Endothelial cell of umbilical vein (primary cell): Measurements from ENCODE around the gene SCIMP. TPM values are rescaled to one million over a fixed set of nuclear protein-coding genes. Genes with fewer than 3 reads are reported as not detected.

Experiments
- BruUV-seq: library from RNA; stranded (reverse); fragments of 400-500 nt; replicated peaks from 2 replicates; lab custom pipeline; 2021; lab: Mats Ljungman, UMichigan
- CTCF ChIA-PET: fragments of 300-600, 350-600 bp; sonication (Branson Sonifier 250); formaldehyde crosslinking; loops from one replicate; lab custom pipeline; 2021; ENCODE audit warnings: antibody characterized with exemption, inconsistent platforms; lab: Charles Lee
- POLR2A ChIA-PET: fragments of 300-600, 350-600 bp; sonication (Branson Sonifier 250); formaldehyde crosslinking; loops from one replicate; lab custom pipeline; 2021; ENCODE audit warnings: antibody characterized with exemption, inconsistent platforms; lab: Charles Lee
- DNase-seq: peaks from one replicate; pipeline ENCODE4 v3.0.0-alpha.2; 2011; ENCODE audit warnings: low read depth, low spot score
- FAIRE-seq: peaks from 2 replicates; lab custom pipeline; 2011; peaks lifted over from hg19 to GRCh38; lab: Jason Lieb, UNC
- H2AFZ ChIP-seq: 2 replicates; pipeline ENCODE4 v1.6.0; 2012; ENCODE audit warnings: low read depth, low read length, control low read depth, inconsistent platforms
- H3K27ac ChIP-seq: 2 replicates; pipeline ENCODE4 v1.5.1; 2011; ENCODE audit warnings: low read depth, mild to moderate bottlenecking, control low read depth, low read length, moderate library complexity; ENCODE audit not compliant: insufficient read depth
- H3K27me3 ChIP-seq, 2 experiments: 2 replicates each; pipeline versions ENCODE4 v1.6.0 to v1.6.1; 2011; ENCODE audit warnings: low read length in 2 of 2, mixed read lengths in 1 of 2; ENCODE audit not compliant: control insufficient read depth in 2 of 2, insufficient read depth in 2 of 2
- H3K36me3 ChIP-seq, 2 experiments: 2 replicates in 1 of 2; 3 replicates in 1 of 2; pipeline ENCODE4 v1.5.1; 2011; ENCODE audit warnings: low read length in 2 of 2, mild to moderate bottlenecking in 1 of 2, moderate library complexity in 1 of 2; ENCODE audit not compliant: control insufficient read depth in 2 of 2, insufficient read depth in 2 of 2; ENCODE audit errors: extremely low read depth in 1 of 2
- H3K4me1 ChIP-seq: 3 replicates; pipeline ENCODE4 v1.5.1; 2011; ENCODE audit warnings: mild to moderate bottlenecking, low read length; ENCODE audit not compliant: control insufficient read depth, insufficient read depth; ENCODE audit errors: extremely low read depth
- H3K4me2 ChIP-seq: 2 replicates; pipeline ENCODE4 v1.6.1; 2011; ENCODE audit warnings: low read length, control low read depth, mixed read lengths; ENCODE audit not compliant: insufficient read depth
- H3K4me3 ChIP-seq, 3 experiments: fragments of 200-600 bp in 1 of 3; sonication (generic), shearing (Covaris generic) in 1 of 3; replicated peaks in 1 of 3; 2 replicates each; pipeline ENCODE4 v1.5.1; 2011 to 2016; ENCODE audit warnings: control low read depth in 3 of 3, low read length in 3 of 3, mild to moderate bottlenecking in 2 of 3, inconsistent platforms in 1 of 3, low read depth in 1 of 3, moderate library complexity in 1 of 3; ENCODE audit not compliant: insufficient read depth in 1 of 3
- H3K79me2 ChIP-seq: 2 replicates; pipeline ENCODE4 v1.6.0; 2012; ENCODE audit warnings: low read length, inconsistent platforms; ENCODE audit not compliant: control insufficient read depth, insufficient read depth
- H3K9ac ChIP-seq: replicated peaks from 2 replicates; pipeline ENCODE3; 2011; ENCODE audit warnings: low read length, control low read depth; ENCODE audit not compliant: insufficient read depth; ENCODE audit errors: extremely low read depth
- H3K9me1 ChIP-seq: replicated peaks from 3 replicates; pipeline ENCODE4 v1.6.0; 2011; ENCODE audit warnings: mild to moderate bottlenecking, low read length; ENCODE audit not compliant: control insufficient read depth, insufficient read depth; ENCODE audit errors: extremely low read depth
- H3K9me3 ChIP-seq: replicated peaks from 2 replicates; pipeline ENCODE4 v1.5.1; 2012; ENCODE audit warnings: low read length, inconsistent platforms; ENCODE audit not compliant: control insufficient read depth, insufficient read depth
- H4K20me1 ChIP-seq: replicated peaks from 2 replicates; pipeline ENCODE3; 2011; ENCODE audit warnings: mild to moderate bottlenecking, low read length; ENCODE audit not compliant: control insufficient read depth, insufficient read depth; ENCODE audit errors: extremely low read depth
- CTCF ChIP-seq, 2 donors: IDR thresholded peaks; 1 replicate in 1 of 2; 2 replicates in 1 of 2; pipeline ENCODE4 v1.5.1; 2011; ENCODE audit warnings: low read length in 2 of 2, mild to moderate bottlenecking in 2 of 2, moderate library complexity in 2 of 2, control low read depth in 1 of 2, inconsistent platforms in 1 of 2, low read depth in 1 of 2; ENCODE audit not compliant: insufficient read depth in 1 of 2; ENCODE audit errors: extremely low read depth in 1 of 2
- EZH2 ChIP-seq: IDR thresholded peaks from 2 replicates; pipeline ENCODE4 v1.6.1; 2012; ENCODE audit warnings: borderline replicate concordance, low read depth, mild to moderate bottlenecking, moderate library complexity, low read length, inconsistent platforms; ENCODE audit not compliant: severe bottlenecking
- FOS ChIP-seq: IDR thresholded peaks from 2 replicates; pipeline ENCODE4 v1.6.1; 2011; ENCODE audit warnings: mild to moderate bottlenecking, low read length, moderate library complexity, borderline replicate concordance; ENCODE audit not compliant: insufficient read depth
- GATA2 ChIP-seq: IDR thresholded peaks from 2 replicates; pipeline ENCODE4 v1.7.0; 2011; ENCODE audit warnings: low read depth, mild to moderate bottlenecking, moderate library complexity, mixed read lengths, low read length; ENCODE audit not compliant: insufficient read length, insufficient read depth
- JUN ChIP-seq: IDR thresholded peaks from 2 replicates; pipeline ENCODE4 v1.6.1; 2011; ENCODE audit warnings: borderline replicate concordance, low read depth; ENCODE audit not compliant: insufficient read length, insufficient read depth
- MAX ChIP-seq: IDR thresholded peaks from 2 replicates; pipeline ENCODE4 v1.6.1; 2011; ENCODE audit not compliant: insufficient read depth, insufficient read length
- MYC ChIP-seq: IDR thresholded peaks from one replicate; pipeline ENCODE4 v1.6.1; 2011; ENCODE audit warnings: mild to moderate bottlenecking, low read depth, low read length
- POLR2A ChIP-seq: IDR thresholded peaks from 2 replicates; pipeline ENCODE4 v1.6.1; 2012; ENCODE audit warnings: low read depth, mild to moderate bottlenecking, control low read depth, low read length
- POLR2AphosphoS5 ChIP-seq: IDR thresholded peaks from 2 replicates; pipeline ENCODE4 v1.6.1; 2012; ENCODE audit warnings: low read depth, mild to moderate bottlenecking, control low read depth, low read length, moderate library complexity; ENCODE audit not compliant: insufficient read depth
- dilution Hi-C: fragments of 300-500 bp; cut with MboI; formaldehyde crosslinking; loops from one replicate; pipeline ENCODE4 v1.15.0; 2019; ENCODE audit warnings: low sequenced_read_pairs; ENCODE audit not compliant: extremely low pct_ligation_motif_present
- intact Hi-C: fragments of 100-400 bp; cut with micrococcal nuclease; formaldehyde crosslinking; loops from one replicate; pipeline ENCODE4 v1.10.0; 2022
- polyA plus RNA-seq, 4 experiments: library from polyadenylated mRNA; depleted of rRNA in 3 of 4; stranded (reverse) in 3 of 4; unstranded in 1 of 4; fragments of >200 nt; gene quantifications; 2 replicates each; pipeline versions ENCODE4 v1.2.1 to v1.2.3, GENCODE V29; 2011 to 2012; ENCODE audit warnings: missing spikeins in 1 of 4
- total RNA-seq: library from RNA; stranded (reverse); gene quantifications from 2 replicates; pipeline ENCODE4 v1.2.3, GENCODE V29; 2021

Gene SCIMP
- total and polyA plus RNA-seq, 2 donors (not counting 3 experiments of a cell fraction or from before 2014, with no cell fraction given): not detected

DNA sequence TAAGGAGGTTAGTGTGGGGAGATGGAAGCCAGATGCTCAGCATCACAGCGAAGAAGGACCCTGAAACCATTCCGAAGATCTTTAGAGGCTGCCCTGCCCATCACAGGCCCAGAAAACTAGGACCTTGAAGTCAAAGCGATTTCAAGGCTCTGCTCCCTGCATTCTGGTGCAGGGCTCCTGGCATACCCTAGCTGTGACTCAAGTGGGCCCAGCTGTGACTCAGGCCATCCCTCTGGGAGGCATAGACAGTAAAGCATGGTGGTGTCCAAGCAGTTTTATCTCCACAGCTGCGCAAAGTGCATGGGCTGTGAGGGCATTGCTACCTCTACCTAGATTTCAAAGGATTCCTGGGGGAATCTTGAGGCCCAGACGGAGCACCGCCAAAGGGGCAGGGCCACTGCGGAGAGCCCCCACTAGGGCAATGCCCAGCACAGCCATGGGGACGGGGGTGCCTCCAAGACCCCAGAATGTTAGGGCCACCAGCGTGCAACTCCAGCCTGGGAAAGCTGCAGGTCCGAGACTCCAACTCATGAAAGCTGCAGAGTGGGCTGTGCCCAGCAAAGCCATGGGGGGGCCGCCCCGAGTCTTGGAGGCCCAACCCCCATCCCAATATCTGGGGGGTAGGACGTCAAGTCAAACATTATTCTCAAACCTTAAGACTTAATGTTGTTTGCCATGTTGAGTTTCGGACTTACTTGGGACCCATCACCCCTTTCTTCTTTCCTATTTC, 31.3 kb downstream of the SCIMP start:
- no peak overlapping the region for H3K9ac ChIP-seq
- no peak overlapping the region for H3K4me2 ChIP-seq
- H3K4me1 ChIP-seq: no peaks in the 10 kb centered on the region
- no peaks in the 10 kb centered on the region for H3K9me1 ChIP-seq
- H4K20me1 ChIP-seq: no peaks in the 10 kb centered on the region
- no peaks in the 10 kb centered on the region for H3K36me3 ChIP-seq
- FAIRE-seq (no peak), DNase-seq (no peak)
- dilution Hi-C loops (no loop called here), intact Hi-C loops (no loop called here)
- no peak overlapping the region for H3K27ac ChIP-seq
- ChIA-PET CTCF (interaction anchor here (1.1 kb wide), 1 partner anchor 38 kb away, joined by 3 read pairs; no protein-coding TSS in a partner anchor), POLR2A (no interaction called here)
- no peaks in the 10 kb centered on the region for H3K79me2 ChIP-seq
- no peak overlapping the region for H3K4me3 ChIP-seq
- H2AFZ ChIP-seq: no peak overlapping the region
- H3K27me3 ChIP-seq: no peaks in the 10 kb centered on the region
- no peaks in the 10 kb centered on the region for H3K9me3 ChIP-seq
- BruUV-seq: no TSS peak
- TF ChIP-seq CTCF (IDR thresholded peaks at IDR 0.05; ENCODE audit: extremely low read depth in 1 of 2, insufficient read depth in 1 of 2, low read depth in 1 of 2, low read length in 2 of 2) (no peak), MAX (no peak), JUN (no peak), POLR2A (no peak), FOS (no peak), POLR2AphosphoS5 (no peak), GATA2 (no peak), MYC (no peak), EZH2 (no peak)
